ENCODE measurements around the gene NDRG4. TPM values are rescaled to one million over a fixed set of nuclear protein-coding genes. Genes with fewer than 3 reads are reported as not detected.

NDRG4 gene
- total RNA-seq, 2 donors from 2014 or later = 13.4 to 359 TPM

GRCh38 chr16:58532414-58532813 is 32.5 kb downstream of the NDRG4 start:
- WGBS = 84% methylated on average over 3 of the region's 3 CpGs
- Histone ChIP-seq H3K4me3 (no peak overlapping the region), H3K9me3 (no peaks in the 10 kb centered on the region), H3K27me3 (replicated peaks; ENCODE audit: insufficient read depth) (no peaks in the 10 kb centered on the region), H3K4me1 (replicated peaks) (no peaks in the 10 kb centered on the region), H3K27ac (no peak overlapping the region), H3K36me3 (peaks cover 9 to 12% of the 10 kb centered on the region in 2 donors)
- TF ChIP-seq POLR2A (IDR thresholded peaks at IDR 0.05) = no peak
- TF ChIP-seq, protein P1, sequence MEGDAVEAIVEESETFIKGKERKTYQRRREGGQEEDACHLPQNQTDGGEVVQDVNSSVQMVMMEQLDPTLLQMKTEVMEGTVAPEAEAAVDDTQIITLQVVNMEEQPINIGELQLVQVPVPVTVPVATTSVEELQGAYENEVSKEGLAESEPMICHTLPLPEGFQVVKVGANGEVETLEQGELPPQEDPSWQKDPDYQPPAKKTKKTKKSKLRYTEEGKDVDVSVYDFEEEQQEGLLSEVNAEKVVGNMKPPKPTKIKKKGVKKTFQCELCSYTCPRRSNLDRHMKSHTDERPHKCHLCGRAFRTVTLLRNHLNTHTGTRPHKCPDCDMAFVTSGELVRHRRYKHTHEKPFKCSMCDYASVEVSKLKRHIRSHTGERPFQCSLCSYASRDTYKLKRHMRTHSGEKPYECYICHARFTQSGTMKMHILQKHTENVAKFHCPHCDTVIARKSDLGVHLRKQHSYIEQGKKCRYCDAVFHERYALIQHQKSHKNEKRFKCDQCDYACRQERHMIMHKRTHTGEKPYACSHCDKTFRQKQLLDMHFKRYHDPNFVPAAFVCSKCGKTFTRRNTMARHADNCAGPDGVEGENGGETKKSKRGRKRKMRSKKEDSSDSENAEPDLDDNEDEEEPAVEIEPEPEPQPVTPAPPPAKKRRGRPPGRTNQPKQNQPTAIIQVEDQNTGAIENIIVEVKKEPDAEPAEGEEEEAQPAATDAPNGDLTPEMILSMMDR (IDR thresholded peaks at IDR 0.05) = no peak
- no peak for TF ChIP-seq POLR2AphosphoS5 (IDR thresholded peaks at IDR 0.05)
- intact Hi-C loops (cut with DNase I) = no loop called here
- DNase-seq (ENCODE audit: low spot score) = no peak

DNA sequence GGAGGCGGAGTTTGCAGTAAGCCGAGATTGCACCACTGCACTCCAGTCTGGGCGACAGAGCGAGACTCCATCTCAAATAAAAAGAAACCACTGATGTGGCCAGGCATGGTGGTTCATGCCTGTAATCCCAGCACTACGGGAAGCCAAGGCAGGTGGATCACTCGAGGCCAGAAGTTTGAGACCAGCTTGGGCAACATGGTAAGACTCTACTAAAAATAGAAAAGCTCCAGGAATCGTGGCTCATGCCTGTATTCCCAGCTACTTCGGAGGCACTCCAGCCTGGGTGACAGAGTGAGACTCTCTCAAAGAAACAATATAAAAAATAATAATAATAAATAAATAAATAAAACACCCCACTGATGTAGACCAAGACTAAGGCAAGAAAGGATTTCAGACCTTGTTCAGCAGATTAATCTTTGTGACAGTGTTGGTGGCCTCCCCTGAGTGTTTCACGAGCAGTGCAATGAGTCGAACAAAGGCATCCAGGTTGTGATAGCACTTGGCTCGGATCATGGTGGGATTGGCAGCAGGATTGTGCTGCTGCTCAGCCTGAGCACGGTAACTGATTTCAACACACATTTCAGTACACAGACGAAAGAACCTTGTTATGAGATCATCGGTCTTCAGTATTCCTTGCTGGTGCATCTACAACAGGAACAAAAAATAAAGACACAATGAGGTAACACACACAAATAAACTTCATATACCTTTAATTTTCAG is 34.0 kb downstream of the NDRG4 start:
- intact Hi-C loops (cut with DNase I) = no loop called here
- H3K4me1 ChIP-seq (replicated peaks) = no peaks in the 10 kb centered on the region
- H3K27me3 ChIP-seq (replicated peaks; ENCODE audit: insufficient read depth) = no peaks in the 10 kb centered on the region
- H3K9me3 ChIP-seq = no peaks in the 10 kb centered on the region
- peaks cover 12 to 13% of the 10 kb centered on the region in 2 donors for H3K36me3 ChIP-seq
- TF ChIP-seq, protein P1 (IDR thresholded peaks at IDR 0.05) = no peak
- no peak for TF ChIP-seq POLR2AphosphoS5 (IDR thresholded peaks at IDR 0.05)
- no peak for TF ChIP-seq POLR2A (IDR thresholded peaks at IDR 0.05)
- DNase-seq (ENCODE audit: low spot score) = no peak
- no peak overlapping the region for H3K27ac ChIP-seq
- H3K4me3 ChIP-seq = no peak overlapping the region
- 90% methylated on average over 14 of the region's 14 CpGs for WGBS

DNA sequence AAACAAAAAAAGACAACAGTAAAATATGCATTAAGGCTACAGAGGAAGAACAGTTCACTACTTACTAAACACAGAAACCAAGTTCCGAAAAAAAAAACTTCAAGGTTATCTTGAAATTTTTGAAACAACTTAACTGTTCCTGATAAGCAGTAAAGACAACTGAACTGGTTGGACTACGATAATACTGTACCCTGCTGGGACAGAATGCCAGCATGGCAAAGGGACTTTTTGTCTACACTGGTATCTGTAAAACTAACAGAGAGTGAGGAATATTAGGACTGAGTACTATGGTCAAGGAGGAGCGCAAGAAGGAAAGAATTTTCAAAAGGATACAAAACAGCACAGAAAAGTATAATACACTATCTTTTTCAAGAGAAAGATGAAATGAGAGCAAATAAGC is 35.2 kb downstream of the NDRG4 start:
- Histone ChIP-seq H3K4me3 (no peak overlapping the region), H3K27ac (no peak overlapping the region), H3K9me3 (no peaks in the 10 kb centered on the region), H3K27me3 (replicated peaks; ENCODE audit: insufficient read depth) (no peaks in the 10 kb centered on the region), H3K4me1 (replicated peaks) (no peaks in the 10 kb centered on the region), H3K36me3 (peaks cover 17 to 22% of the 10 kb centered on the region in 2 donors)
- no peak for DNase-seq (ENCODE audit: low spot score)
- intact Hi-C loops (cut with DNase I) = no loop called here
- TF ChIP-seq POLR2A (IDR thresholded peaks at IDR 0.05) (no peak), POLR2AphosphoS5 (IDR thresholded peaks at IDR 0.05) (no peak)
- TF ChIP-seq, protein P1 (IDR thresholded peaks at IDR 0.05) = no peak
- 87% methylated on average over 3 of the region's 3 CpGs for WGBS

DNA sequence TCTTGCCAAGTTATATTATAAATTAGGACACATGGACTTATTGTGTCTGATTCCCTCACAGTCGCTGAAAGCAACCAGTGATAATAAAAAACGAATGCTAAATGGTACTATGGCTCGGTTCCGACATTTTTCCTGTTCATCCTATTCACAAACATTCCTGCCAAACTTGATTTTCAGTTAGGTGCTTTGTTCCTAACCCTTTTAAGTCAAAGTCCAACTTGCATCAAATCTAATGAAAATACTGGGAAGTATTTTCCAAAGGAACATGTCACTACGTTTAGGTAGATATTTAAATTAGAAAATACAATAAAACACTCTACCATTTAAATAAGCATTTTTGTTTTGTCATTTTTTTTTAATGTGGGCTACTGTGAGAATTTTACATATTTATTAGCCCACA is 36.3 kb downstream of the NDRG4 start:
- Histone ChIP-seq H3K4me1 (replicated peaks) (no peaks in the 10 kb centered on the region), H3K4me3 (no peak overlapping the region), H3K9me3 (no peaks in the 10 kb centered on the region), H3K27ac (no peak overlapping the region), H3K36me3 (peaks cover 17 to 26% of the 10 kb centered on the region in 2 donors), H3K27me3 (replicated peaks; ENCODE audit: insufficient read depth) (no peaks in the 10 kb centered on the region)
- DNase-seq (ENCODE audit: low spot score) = no peak
- no peak for TF ChIP-seq POLR2AphosphoS5 (IDR thresholded peaks at IDR 0.05)
- TF ChIP-seq, protein P1 (IDR thresholded peaks at IDR 0.05) = no peak
- TF ChIP-seq POLR2A (IDR thresholded peaks at IDR 0.05) = no peak
- intact Hi-C loops (cut with DNase I) = no loop called here
- 65% methylated on average over 5 of the region's 5 CpGs for WGBS

Measured in prostate gland (tissue), 2 donors.